ENCODE data around the gene MCIDAS.

Gene MCIDAS

DNA sequence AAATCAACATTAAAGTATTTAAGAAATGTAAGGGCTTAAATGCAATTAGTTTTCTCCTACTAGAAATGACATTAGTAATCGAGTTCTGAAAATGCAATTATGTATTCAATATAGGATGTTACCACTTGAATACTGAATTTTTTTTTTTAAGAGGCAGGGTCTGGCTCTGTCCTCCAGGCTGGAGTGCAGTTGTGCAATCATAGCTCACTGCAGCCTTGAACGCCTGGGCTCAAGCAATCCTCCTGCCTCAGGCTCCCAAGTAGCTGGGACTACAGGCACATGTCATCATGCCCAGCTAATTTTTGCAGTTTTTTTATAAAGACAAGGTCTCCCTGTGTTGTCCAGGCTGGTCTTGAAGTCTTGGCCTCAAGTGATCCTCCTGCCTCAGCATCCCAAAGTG is 55.6 kb downstream of the MCIDAS start:
- in situ Hi-C loops (cut with MboI; ENCODE audit: low sequenced_read_pairs, unreplicated experiment): no loop called here
- TF ChIP-seq, protein P1, sequence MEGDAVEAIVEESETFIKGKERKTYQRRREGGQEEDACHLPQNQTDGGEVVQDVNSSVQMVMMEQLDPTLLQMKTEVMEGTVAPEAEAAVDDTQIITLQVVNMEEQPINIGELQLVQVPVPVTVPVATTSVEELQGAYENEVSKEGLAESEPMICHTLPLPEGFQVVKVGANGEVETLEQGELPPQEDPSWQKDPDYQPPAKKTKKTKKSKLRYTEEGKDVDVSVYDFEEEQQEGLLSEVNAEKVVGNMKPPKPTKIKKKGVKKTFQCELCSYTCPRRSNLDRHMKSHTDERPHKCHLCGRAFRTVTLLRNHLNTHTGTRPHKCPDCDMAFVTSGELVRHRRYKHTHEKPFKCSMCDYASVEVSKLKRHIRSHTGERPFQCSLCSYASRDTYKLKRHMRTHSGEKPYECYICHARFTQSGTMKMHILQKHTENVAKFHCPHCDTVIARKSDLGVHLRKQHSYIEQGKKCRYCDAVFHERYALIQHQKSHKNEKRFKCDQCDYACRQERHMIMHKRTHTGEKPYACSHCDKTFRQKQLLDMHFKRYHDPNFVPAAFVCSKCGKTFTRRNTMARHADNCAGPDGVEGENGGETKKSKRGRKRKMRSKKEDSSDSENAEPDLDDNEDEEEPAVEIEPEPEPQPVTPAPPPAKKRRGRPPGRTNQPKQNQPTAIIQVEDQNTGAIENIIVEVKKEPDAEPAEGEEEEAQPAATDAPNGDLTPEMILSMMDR (IDR thresholded peaks at IDR 0.05; ENCODE audit: borderline replicate concordance, control extremely low read depth, extremely low read depth, insufficient read depth, missing control alignments): no peak

More for the DNA sequence above, 55.6 kb downstream of the MCIDAS start:
- DNase-seq (ENCODE audit: low spot score): no peak

Measured in GM13976 (cell line).